Large intestine (tissue), 3 donors: Measurements from ENCODE around the gene POMC. TPM values are rescaled to one million over a fixed set of nuclear protein-coding genes. Genes with fewer than 3 reads are reported as not detected.
A peak's percentile ranks its signal among the peaks of the same experiment; 100 is the strongest.

Source experiments
- DNase-seq, 2 donors: peaks; one replicate each; pipeline versions ENCODE4 v3.0.0 to v3.0.0-alpha.2; 2013
- H3K27ac ChIP-seq: one replicate; pipeline ENCODE4 v1.5.1; 2013; ENCODE audit warnings: low read length
- H3K27me3 ChIP-seq: 2 replicates; pipeline ENCODE4 v1.6.1; 2013; ENCODE audit warnings: low read length; ENCODE audit not compliant: control insufficient read depth, insufficient read depth
- H3K36me3 ChIP-seq: 2 replicates; pipeline ENCODE4 v1.6.1; 2013; ENCODE audit warnings: low read length; ENCODE audit not compliant: control insufficient read depth, insufficient read depth
- H3K4me1 ChIP-seq: one replicate; pipeline ENCODE4 v1.6.1; 2013; ENCODE audit warnings: low read length; ENCODE audit not compliant: control insufficient read depth, insufficient read depth
- H3K4me3 ChIP-seq: one replicate; pipeline ENCODE4 v1.5.1; 2013; ENCODE audit warnings: low read length
- H3K9me3 ChIP-seq: one replicate; pipeline ENCODE4 v1.6.1; 2013; ENCODE audit warnings: mild to moderate bottlenecking, low read depth, low read length, moderate library complexity; ENCODE audit not compliant: control insufficient read depth
- WGBS: methylation state at CpG from one replicate; pipeline ENCODE4 v1.1.5; 2013; ENCODE audit warnings: low lambda C conversion rate; ENCODE audit not compliant: insufficient coverage; 5-methylcytosine and 5-hydroxymethylcytosine counted together
- polyA plus RNA-seq: library from polyadenylated mRNA; unstranded; fragments of 120-200 nt; gene quantifications from one replicate; pipeline ENCODE4 v1.2.1, GENCODE V29; 2013

Gene POMC
- polyA plus RNA-seq, 1 donor = 4.0 TPM

DNA sequence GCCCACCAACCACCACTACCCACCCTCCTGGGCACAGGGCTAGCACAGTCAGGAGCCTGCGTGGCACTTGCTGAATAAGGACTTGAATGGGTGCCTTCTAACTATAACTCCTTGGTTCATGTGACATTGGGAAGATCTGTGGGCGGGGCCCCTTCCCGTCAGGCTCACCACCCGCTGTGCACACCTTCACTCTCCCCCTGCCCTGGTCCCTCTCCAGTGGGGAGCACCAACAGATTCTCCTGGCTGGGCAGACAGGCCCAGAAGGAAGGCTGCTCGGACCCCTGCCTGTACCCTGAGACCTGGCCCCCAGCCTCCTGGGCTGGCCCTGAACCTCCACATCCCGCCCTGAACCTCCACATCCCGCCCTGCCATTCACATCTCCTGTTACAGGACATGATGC, 33.4 kb upstream of the POMC start:
- no CpG with 5 or more reads among the region's 7 CpGs for WGBS

DNA sequence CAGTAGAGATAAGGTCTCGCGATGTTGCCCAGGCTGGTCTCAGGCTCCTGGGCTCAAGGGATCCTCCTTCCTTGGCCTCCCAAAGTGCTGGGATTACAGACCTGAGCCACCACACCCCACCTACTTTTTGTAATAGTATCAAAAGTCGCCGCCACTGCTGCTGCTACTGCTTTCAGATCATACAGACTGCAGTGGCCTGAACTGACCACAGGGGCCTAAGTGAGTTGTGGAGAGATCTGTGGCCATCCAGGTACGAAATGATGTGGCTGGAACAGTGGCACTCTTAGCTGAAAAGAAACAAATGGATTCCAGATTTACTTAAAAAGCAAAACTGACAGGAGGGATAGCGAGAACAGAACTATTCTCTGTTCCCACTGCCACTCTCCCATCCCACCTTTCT, 32.9 kb upstream of the POMC start:
- Histone ChIP-seq H3K27ac (no peak overlapping the region), H3K4me1 (no peaks in the 10 kb centered on the region), H3K9me3 (no peaks in the 10 kb centered on the region), H3K36me3 (no peaks in the 10 kb centered on the region), H3K27me3 (no peaks in the 10 kb centered on the region), H3K4me3 (no peak overlapping the region)
- no peak for DNase-seq
- WGBS = no CpG with 5 or more reads among the region's 6 CpGs

More for the DNA sequence above, 33.4 kb upstream of the POMC start:
- H3K4me1 ChIP-seq = no peaks in the 10 kb centered on the region
- H3K4me3 ChIP-seq = no peak overlapping the region
- H3K27me3 ChIP-seq = no peaks in the 10 kb centered on the region
- H3K9me3 ChIP-seq = no peaks in the 10 kb centered on the region
- H3K27ac ChIP-seq = no peak overlapping the region
- no peak for DNase-seq
- H3K36me3 ChIP-seq = no peaks in the 10 kb centered on the region

DNA sequence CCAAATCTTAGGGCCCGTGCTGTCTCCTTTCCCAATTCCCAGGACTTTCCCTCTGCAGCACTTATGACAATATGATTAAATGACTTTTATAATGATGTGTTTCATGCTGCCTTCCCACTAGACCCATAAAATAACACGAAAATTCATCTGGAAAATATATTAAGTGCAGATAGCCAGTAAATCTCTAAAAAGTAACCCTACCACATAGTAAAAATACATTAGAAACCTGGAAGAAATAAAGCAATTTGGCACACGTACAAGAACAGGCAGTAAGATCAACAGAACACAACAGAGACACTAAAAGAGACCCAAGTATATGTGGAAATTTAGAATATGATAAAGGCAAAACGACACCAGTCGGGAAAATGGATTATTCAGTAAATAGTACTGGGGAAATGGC, 30.2 kb upstream of the POMC start:
- WGBS = 80% methylated on average over 4 of the region's 5 CpGs
- Histone ChIP-seq H3K4me3 (no peak overlapping the region), H3K9me3 (no peaks in the 10 kb centered on the region), H3K4me1 (no peaks in the 10 kb centered on the region), H3K27ac (no peak overlapping the region), H3K27me3 (no peaks in the 10 kb centered on the region), H3K36me3 (no peaks in the 10 kb centered on the region)
- DNase-seq = no peak

DNA sequence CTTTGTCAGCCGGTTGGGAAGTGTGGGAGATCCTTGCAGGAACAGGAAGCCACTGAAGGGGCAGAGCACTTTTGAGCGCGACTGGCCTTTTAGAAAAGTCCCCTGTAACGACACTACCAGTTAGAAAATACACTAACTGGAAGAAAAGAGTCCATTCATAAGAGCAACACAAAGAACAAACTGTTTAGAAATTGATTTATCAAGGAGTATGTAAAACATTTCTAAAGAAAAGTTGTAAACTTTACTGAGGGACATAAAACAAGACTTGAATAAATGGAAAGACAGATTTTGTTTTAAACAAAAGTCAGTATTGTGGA, 29.8 kb upstream of the POMC start:
- DNase-seq = no peak
- H3K4me1 ChIP-seq = no peaks in the 10 kb centered on the region
- H3K4me3 ChIP-seq = no peak overlapping the region
- H3K9me3 ChIP-seq = no peaks in the 10 kb centered on the region
- no peaks in the 10 kb centered on the region for H3K36me3 ChIP-seq
- no CpG with 5 or more reads among the region's 4 CpGs for WGBS
- no peak overlapping the region for H3K27ac ChIP-seq
- no peaks in the 10 kb centered on the region for H3K27me3 ChIP-seq

DNA sequence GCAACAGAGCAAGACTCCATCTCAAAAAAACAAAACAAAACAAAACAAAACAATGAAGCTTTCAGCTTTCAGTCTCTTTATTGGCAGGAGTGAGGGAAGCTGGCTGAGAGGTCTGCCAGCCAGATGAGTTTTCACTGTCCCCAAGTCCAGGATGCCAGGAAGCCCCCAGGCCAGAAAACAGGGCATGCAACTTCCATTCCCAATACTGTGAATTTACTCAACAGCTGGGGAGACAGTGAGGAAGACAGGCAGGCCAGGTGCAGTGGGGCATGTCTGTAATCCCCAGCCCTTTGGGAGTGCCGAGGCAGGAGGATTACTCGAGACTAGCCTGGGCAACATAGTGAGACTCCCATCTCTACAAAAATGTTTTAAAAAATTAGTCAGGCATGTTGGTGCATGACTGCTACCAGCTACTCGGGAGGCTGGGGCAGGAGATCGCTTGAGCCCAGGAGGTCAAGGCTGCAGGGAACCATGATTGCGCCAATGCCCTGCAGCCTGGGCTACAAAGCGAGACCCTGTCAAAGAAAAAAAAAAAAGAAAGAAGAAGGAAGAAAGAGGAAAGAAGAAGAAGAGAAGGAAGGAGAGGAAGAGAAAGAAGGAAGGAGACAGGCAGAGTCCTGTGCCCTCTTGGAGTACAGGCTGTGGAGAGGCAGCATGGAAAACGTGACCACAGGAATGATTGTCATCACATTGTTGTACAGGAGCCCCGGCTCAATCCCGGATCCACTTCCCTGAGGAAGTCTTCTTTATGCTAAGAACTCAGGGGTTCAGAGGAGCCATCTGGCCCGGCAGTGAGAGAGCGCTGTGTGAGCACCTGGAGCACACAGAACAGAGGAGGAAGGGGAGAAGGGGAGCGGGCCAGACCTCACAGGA, 29.2 kb upstream of the POMC start:
- H3K27ac ChIP-seq = no peak overlapping the region
- WGBS = 100% methylated on average over 3 of the region's 12 CpGs

DNA sequence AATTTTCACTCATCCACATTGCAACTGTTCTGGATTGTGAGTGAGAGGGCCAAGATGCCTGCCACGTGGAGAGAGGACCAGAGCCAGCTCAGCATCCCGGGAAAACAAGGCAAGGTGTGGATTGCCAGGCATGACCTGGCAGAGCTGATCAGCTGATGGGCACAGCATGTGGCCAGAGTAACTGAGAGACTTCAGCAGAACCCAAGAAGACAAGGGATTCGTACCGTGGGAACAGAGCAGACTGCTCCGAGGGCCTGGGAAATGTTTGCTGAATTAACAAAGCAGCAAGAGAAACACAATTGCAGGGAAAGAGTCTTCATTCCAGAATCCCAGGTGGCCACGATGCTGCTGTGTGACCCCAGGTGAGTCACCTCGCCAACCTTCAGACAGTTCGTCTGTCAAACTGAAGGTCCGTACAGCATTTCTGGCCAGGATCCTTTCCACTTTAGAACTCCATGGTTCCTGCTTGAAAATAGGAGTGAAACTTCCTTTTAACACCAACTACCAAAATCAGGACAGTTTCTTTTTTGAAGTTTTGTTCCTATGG, 26.3 kb upstream of the POMC start:
- WGBS = no CpG with 5 or more reads among the region's 9 CpGs
- no peak overlapping the region for H3K4me3 ChIP-seq
- no peaks in the 10 kb centered on the region for H3K4me1 ChIP-seq
- H3K27ac ChIP-seq = no peak overlapping the region
- H3K27me3 ChIP-seq = no peaks in the 10 kb centered on the region
- H3K36me3 ChIP-seq = no peaks in the 10 kb centered on the region
- DNase-seq = no peak
- no peaks in the 10 kb centered on the region for H3K9me3 ChIP-seq

More for the DNA sequence above, 29.2 kb upstream of the POMC start:
- Histone ChIP-seq H3K27me3 (no peaks in the 10 kb centered on the region), H3K4me1 (no peaks in the 10 kb centered on the region), H3K36me3 (no peaks in the 10 kb centered on the region), H3K4me3 (no peak overlapping the region), H3K9me3 (no peaks in the 10 kb centered on the region)
- DNase-seq = peak in 1 of 2 donors; percentile 28

DNA sequence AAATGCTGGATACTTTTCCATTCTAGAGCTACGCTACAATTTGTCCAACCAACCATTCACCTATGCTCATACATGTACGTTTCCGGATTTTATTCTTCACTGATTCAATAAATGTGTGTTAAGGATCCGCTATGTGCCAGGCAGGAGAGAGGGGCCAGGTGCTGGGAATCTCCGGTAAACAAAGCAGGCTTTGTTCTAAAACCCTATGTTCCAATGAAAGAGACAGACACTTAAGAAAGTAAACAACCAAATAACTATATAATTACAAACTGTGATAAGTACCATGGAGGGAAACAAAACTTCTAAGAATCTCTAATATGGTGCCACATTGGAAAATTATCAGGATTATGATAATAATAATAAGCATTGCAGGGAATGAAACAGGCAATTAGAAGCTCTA, 22.2 kb upstream of the POMC start:
- Histone ChIP-seq H3K4me1 (peaks cover 9% of the 10 kb centered on the region), H3K9me3 (no peaks in the 10 kb centered on the region), H3K27me3 (no peaks in the 10 kb centered on the region), H3K27ac (no peak overlapping the region), H3K4me3 (no peak overlapping the region), H3K36me3 (no peaks in the 10 kb centered on the region)
- no CpG with 5 or more reads among the region's 5 CpGs for WGBS
- DNase-seq = no peak

DNA sequence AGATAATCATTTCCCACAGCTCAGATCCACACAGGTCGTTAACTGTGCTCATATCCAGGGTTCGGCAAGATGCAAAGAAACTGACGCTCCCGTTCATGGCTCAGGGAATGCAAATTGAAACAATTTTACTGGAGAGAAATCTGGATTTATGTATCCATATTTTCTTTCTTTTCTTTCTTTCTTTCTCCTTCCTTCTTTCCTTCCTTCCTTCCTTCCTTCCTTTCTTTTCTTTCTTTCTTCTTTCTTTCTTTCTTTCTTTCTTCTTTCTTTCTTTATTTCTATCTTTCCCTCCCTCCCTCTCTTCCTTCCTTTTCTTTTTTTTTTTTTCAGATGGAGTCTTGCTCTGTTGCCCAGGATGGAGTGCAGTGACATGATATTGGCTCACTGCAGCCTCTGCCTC, 20.0 kb upstream of the POMC start:
- no peak for DNase-seq
- H3K27ac ChIP-seq = no peak overlapping the region
- no peaks in the 10 kb centered on the region for H3K9me3 ChIP-seq
- H3K4me1 ChIP-seq = peaks cover 9% of the 10 kb centered on the region
- no peak overlapping the region for H3K4me3 ChIP-seq
- H3K36me3 ChIP-seq = no peaks in the 10 kb centered on the region
- no peaks in the 10 kb centered on the region for H3K27me3 ChIP-seq
- WGBS = 55% methylated on average over 3 of the region's 4 CpGs

DNA sequence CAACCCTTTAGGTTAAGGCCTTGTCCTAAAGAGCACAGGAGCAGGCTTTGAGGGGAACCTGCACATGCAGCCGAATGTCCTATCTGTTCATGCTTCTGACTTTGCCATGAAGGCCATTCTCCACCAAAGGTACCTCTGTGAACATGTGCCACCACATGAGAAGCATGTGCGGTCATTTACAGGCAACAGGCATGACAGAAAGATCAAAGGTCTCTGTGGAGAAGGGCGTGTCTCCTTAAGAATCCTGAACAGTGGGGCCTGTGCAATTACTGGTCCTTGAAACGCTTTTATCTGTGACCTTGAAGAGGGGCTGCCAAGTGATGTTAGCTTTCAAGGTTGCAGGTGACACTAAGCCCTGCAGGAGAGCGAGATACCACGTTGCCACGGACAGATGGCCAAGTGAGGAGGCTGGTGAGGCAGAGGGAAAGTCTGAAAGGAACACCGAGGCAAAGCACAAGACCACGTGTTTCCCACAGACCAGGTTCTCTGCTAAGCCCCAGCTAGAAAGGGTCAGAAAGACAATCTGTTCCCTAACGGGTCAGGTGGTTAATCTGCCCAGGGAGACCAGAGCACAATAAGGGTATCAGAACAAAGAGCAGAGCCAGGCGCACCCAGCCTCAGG, 19.5 kb upstream of the POMC start:
- WGBS = no CpG with 5 or more reads among the region's 11 CpGs
- no peaks in the 10 kb centered on the region for H3K9me3 ChIP-seq
- no peak overlapping the region for H3K4me3 ChIP-seq
- peak; percentile 84 to 93 for DNase-seq
- H3K4me1 ChIP-seq = peaks cover 9% of the 10 kb centered on the region
- no peaks in the 10 kb centered on the region for H3K27me3 ChIP-seq
- no peaks in the 10 kb centered on the region for H3K36me3 ChIP-seq
- no peak overlapping the region for H3K27ac ChIP-seq

DNA sequence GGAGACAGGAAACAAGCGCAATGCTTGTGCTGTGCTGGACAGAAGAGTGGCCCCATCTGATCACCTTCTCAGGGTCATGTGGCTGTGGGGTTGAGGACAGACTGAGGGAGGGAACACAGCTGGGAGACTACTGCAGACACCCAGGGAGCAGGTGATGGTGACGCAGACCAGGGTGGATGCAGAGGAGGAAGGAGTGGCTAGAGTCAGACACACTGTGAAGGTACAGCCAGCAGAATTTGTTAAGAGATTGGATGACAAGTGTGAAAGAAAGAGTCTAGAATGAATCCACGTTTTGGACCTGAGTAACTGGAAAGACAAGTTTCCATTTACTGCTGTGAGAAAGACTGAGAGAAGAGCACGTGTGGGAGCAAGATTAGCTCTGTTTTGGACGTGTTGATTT, 15.9 kb upstream of the POMC start:
- Histone ChIP-seq H3K4me1 (peaks cover 9% of the 10 kb centered on the region), H3K27ac (no peak overlapping the region), H3K9me3 (no peaks in the 10 kb centered on the region), H3K36me3 (no peaks in the 10 kb centered on the region), H3K4me3 (no peak overlapping the region), H3K27me3 (no peaks in the 10 kb centered on the region)
- peak in 1 of 2 donors; percentile 56 for DNase-seq
- WGBS = 60% methylated on average over 2 of the region's 5 CpGs
